ENCODE data around the gene IFI44L. TPM values are rescaled to one million over a fixed set of nuclear protein-coding genes. Genes with fewer than 3 reads are reported as not detected.

The IFI44L gene
- total and polyA plus RNA-seq, 8 donors: 3.3 to 24.0 (median 4.2) TPM

GRCh38 chr1:78676993-78677392, 56.7 kb downstream of the IFI44L start:
- peaks cover 0 to 8% of the 10 kb centered on the region in 2 donors for H3K4me1 ChIP-seq
- no peak for TF ChIP-seq CTCF (IDR thresholded peaks at IDR 0.05)
- H3K27me3 ChIP-seq: no peaks in the 10 kb centered on the region
- no peak for DNase-seq
- intact Hi-C loops (cut with DNase I): loop anchor here in 1 of 2 donors (5.0 kb wide), 1 partner anchor 60 kb away; no protein-coding TSS in a partner anchor
- H3K9me3 ChIP-seq: no peaks in the 10 kb centered on the region
- H3K4me3 ChIP-seq: no peak overlapping the region
- no peak for ATAC-seq
- H3K36me3 ChIP-seq: no peaks in the 10 kb centered on the region
- no peak overlapping the region for H3K27ac ChIP-seq

- ATAC-seq (no peak), DNase-seq (no peak)
- intact Hi-C loops (cut with DNase I): loop anchor here in 1 of 2 donors (5.0 kb wide), 1 partner anchor 60 kb away; no protein-coding TSS in a partner anchor
- Histone ChIP-seq H3K4me3 (no peak overlapping the region), H3K4me1 (peaks cover 0 to 8% of the 10 kb centered on the region in 2 donors), H3K36me3 (no peaks in the 10 kb centered on the region), H3K9me3 (no peaks in the 10 kb centered on the region), H3K27me3 (no peaks in the 10 kb centered on the region), H3K27ac (no peak overlapping the region)
- no peak for TF ChIP-seq CTCF (IDR thresholded peaks at IDR 0.05)
Observed at GRCh38 chr1:78677788-78678187, 57.5 kb downstream of the IFI44L start.

GRCh38 chr1:78678324-78678723, 58.1 kb downstream of the IFI44L start:
- Histone ChIP-seq H3K36me3 (no peaks in the 10 kb centered on the region), H3K27me3 (no peaks in the 10 kb centered on the region), H3K4me1 (peaks cover 0 to 8% of the 10 kb centered on the region in 2 donors), H3K9me3 (no peaks in the 10 kb centered on the region), H3K27ac (no peak overlapping the region), H3K4me3 (no peak overlapping the region)
- no peak for ATAC-seq
- TF ChIP-seq CTCF (IDR thresholded peaks at IDR 0.05): no peak
- DNase-seq: no peak
- intact Hi-C loops (cut with DNase I): loop anchor here in 1 of 2 donors (5.0 kb wide), 1 partner anchor 61 kb away; no protein-coding TSS in a partner anchor

- Histone ChIP-seq H3K27me3 (no peaks in the 10 kb centered on the region), H3K36me3 (no peaks in the 10 kb centered on the region), H3K9me3 (no peaks in the 10 kb centered on the region), H3K4me1 (peaks cover 0 to 4% of the 10 kb centered on the region in 2 donors), H3K4me3 (no peak overlapping the region), H3K27ac (no peak overlapping the region)
- DNase-seq (no peak), ATAC-seq (no peak)
- intact Hi-C loops (cut with DNase I): no loop called here
- no peak for TF ChIP-seq CTCF (IDR thresholded peaks at IDR 0.05)
Observed at GRCh38 chr1:78681265-78681664, 61.0 kb downstream of the IFI44L start.

- DNase-seq (no peak), ATAC-seq (no peak)
- intact Hi-C loops (cut with DNase I): no loop called here
- Histone ChIP-seq H3K27ac (no peak overlapping the region), H3K4me1 (no peaks in the 10 kb centered on the region), H3K36me3 (no peaks in the 10 kb centered on the region), H3K4me3 (no peak overlapping the region), H3K27me3 (no peaks in the 10 kb centered on the region), H3K9me3 (no peaks in the 10 kb centered on the region)
- no peak for TF ChIP-seq CTCF (IDR thresholded peaks at IDR 0.05)
Observed at GRCh38 chr1:78682496-78682895, 62.2 kb downstream of the IFI44L start.

Measured in left lung (tissue), 10 donors.